ENCODE measurements around the gene NFKB1. TPM values are rescaled to one million over a fixed set of nuclear protein-coding genes. Genes with fewer than 3 reads are reported as not detected.
"Not testable (repeated sequence)": the region's sequence is repeated elsewhere in the genome, so short reads cannot be mapped to it uniquely, and the experiment has no call there.

NFKB1 gene
- total and polyA plus RNA-seq, 12 donors = 8.2 to 49.1 (median 33.9) TPM

DNA sequence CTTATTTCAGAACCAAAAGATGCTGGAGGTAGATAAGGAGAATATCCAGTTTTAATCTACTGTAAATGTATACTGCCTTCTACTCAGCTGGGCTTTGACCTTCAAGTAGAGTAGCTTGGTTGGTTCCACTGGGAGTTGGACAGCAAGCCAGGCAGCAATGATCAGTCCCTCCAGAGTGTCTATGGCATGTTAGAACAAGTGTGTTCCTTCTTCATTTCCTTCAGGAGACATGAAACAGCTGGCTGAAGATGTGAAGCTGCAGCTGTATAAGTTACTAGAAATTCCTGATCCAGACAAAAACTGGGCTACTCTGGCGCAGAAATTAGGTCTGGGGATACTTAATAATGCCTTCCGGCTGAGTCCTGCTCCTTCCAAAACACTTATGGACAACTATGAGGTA lies 111.1 kb downstream of the NFKB1 start:
- 78 to 96% (median 95%) methylated on average over 2 of the region's 2 CpGs for WGBS, 4 donors
- DNase-seq = no peak
- peaks cover 0 to 95% of the 10 kb centered on the region in 2 donors for H3K36me3 ChIP-seq (replicated peaks in 1 of 2)
- H3K27ac ChIP-seq = peak overlapping the region in 1 of 5 donors; percentile 15
- no peaks in the 10 kb centered on the region for H3K9me3 ChIP-seq (replicated peaks in 1 of 3)
- no peaks in the 10 kb centered on the region for H3K4me1 ChIP-seq (replicated peaks in 1 of 2)
- no peaks in the 10 kb centered on the region for H3K27me3 ChIP-seq
- TF ChIP-seq POLR2A (IDR thresholded peaks at IDR 0.05) = no peak
- TF ChIP-seq, protein P1, sequence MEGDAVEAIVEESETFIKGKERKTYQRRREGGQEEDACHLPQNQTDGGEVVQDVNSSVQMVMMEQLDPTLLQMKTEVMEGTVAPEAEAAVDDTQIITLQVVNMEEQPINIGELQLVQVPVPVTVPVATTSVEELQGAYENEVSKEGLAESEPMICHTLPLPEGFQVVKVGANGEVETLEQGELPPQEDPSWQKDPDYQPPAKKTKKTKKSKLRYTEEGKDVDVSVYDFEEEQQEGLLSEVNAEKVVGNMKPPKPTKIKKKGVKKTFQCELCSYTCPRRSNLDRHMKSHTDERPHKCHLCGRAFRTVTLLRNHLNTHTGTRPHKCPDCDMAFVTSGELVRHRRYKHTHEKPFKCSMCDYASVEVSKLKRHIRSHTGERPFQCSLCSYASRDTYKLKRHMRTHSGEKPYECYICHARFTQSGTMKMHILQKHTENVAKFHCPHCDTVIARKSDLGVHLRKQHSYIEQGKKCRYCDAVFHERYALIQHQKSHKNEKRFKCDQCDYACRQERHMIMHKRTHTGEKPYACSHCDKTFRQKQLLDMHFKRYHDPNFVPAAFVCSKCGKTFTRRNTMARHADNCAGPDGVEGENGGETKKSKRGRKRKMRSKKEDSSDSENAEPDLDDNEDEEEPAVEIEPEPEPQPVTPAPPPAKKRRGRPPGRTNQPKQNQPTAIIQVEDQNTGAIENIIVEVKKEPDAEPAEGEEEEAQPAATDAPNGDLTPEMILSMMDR (IDR thresholded peaks at IDR 0.05) = no peak
- intact Hi-C loops (cut with DNase I) = loop anchor here in 1 of 2 donors (5.0 to 10.0 kb wide), 2 partner anchors 107 to 165 kb away; partner anchors contain the start of gene NFKB1
- H3K4me3 ChIP-seq = no peak overlapping the region

DNA sequence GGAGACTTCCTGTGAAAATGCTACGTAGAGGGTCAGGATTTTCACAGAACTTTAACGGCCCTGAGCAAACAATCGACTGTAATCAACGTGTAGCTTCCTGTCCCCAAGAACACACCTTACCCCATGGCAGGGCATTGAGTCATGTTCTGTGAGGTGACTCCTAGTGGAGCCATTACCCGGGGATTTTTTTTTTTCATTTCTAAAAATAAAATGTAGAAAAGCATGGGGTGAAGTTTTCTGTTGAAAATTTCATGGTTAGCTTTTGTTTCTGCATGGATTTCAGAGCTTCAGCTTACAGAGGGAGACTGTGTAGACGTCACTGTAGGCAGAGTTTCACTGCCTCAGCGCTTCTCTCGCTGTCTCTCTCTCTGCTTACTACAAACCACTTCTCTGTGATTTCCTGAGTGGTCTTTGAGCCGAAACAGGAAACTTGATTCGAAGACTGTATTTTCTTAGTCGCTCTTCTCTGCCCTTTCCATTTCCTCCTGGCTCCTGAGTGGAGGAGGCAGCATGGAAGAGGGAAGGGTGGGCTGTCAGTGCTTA lies 111.7 kb downstream of the NFKB1 start:
- intact Hi-C loops (cut with DNase I) = loop anchor here in 1 of 2 donors (5.0 to 10.0 kb wide), 2 partner anchors 108 to 166 kb away; partner anchors contain the start of gene NFKB1
- H3K36me3 ChIP-seq (replicated peaks in 1 of 2) = peaks cover 0 to 90% of the 10 kb centered on the region in 2 donors
- no peak for DNase-seq
- no peaks in the 10 kb centered on the region for H3K4me1 ChIP-seq (replicated peaks in 1 of 2)
- no peak overlapping the region for H3K4me3 ChIP-seq
- no peak for TF ChIP-seq POLR2A (IDR thresholded peaks at IDR 0.05)
- TF ChIP-seq, protein P1 (IDR thresholded peaks at IDR 0.05) = no peak
- H3K27ac ChIP-seq = peak overlapping the region in 1 of 5 donors; percentile 15
- 60 to 73% (median 65%) methylated on average over 11 of the region's 11 CpGs for WGBS, 4 donors
- H3K27me3 ChIP-seq = no peaks in the 10 kb centered on the region
- no peaks in the 10 kb centered on the region for H3K9me3 ChIP-seq (replicated peaks in 1 of 3)

DNA sequence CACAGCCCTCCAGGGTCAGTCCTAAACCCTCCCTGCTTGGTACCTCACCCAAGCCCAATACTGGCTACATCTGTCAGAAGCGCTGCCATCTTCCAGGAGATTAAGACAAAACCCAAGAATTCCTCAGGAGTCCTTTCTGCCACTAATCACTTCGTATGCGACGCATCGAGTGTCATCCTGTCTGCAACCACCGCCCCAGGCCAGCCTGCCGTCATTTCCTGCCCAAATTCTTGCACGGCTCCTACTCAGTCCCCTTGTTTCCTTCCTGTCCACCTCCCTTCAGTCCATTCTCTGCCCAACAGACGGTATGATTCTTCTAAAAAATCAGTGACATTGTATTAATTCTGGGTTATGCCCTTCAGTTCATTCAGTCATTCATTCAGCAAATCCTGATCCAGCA lies 113.6 kb downstream of the NFKB1 start:
- Histone ChIP-seq H3K4me3 (no peak overlapping the region), H3K4me1 (replicated peaks in 1 of 2) (no peaks in the 10 kb centered on the region), H3K27ac (peak overlapping the region in 2 of 5 donors; percentile 7 to 40), H3K9me3 (replicated peaks in 1 of 3) (no peaks in the 10 kb centered on the region), H3K27me3 (no peaks in the 10 kb centered on the region), H3K36me3 (replicated peaks in 1 of 2) (peaks cover 0 to 72% of the 10 kb centered on the region in 2 donors)
- intact Hi-C loops (cut with DNase I) = loop anchor here in 1 of 2 donors (5.0 to 10.0 kb wide), 2 partner anchors 110 to 168 kb away; partner anchors contain the start of gene NFKB1
- no peak for TF ChIP-seq POLR2A (IDR thresholded peaks at IDR 0.05)
- TF ChIP-seq, protein P1 (IDR thresholded peaks at IDR 0.05) = no peak
- DNase-seq = peak in 2 of 7 donors; percentile 25 to 62
- WGBS, 4 donors = 73 to 83% (median 82%) methylated on average over 9 of the region's 9 CpGs

DNA sequence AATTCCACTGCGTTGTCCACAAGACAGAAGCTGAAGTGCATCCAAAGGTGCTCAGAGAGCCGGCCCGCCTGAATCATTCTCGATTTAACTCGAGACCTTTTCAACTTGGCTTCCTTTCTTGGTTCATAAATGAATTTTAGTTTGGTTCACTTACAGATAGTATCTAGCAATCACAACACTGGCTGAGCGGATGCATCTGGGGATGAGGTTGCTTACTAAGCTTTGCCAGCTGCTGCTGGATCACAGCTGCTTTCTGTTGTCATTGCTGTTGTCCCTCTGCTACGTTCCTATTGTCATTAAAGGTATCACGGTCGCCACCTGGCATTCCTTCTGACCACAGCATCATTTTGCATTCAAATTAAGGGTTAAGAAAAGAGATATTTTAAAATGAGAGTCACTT lies 115.5 kb downstream of the NFKB1 start:
- DNase-seq = peak in 1 of 7 donors; percentile 60
- no peaks in the 10 kb centered on the region for H3K27me3 ChIP-seq
- WGBS, 4 donors = 72 to 87% (median 83%) methylated on average over 9 of the region's 9 CpGs
- no peak overlapping the region for H3K4me3 ChIP-seq
- intact Hi-C loops (cut with DNase I) = loop anchor here in 1 of 2 donors (10.0 kb wide), 1 partner anchor 112 kb away; the partner anchor contains the start of gene NFKB1
- H3K4me1 ChIP-seq (replicated peaks in 1 of 2) = no peaks in the 10 kb centered on the region
- peak overlapping the region in 2 of 5 donors; percentile 4 to 7 for H3K27ac ChIP-seq
- TF ChIP-seq, protein P1 (IDR thresholded peaks at IDR 0.05) = no peak
- TF ChIP-seq POLR2A (IDR thresholded peaks at IDR 0.05) = no peak
- H3K36me3 ChIP-seq (replicated peaks in 1 of 2) = peaks cover 0 to 54% of the 10 kb centered on the region in 2 donors
- no peaks in the 10 kb centered on the region for H3K9me3 ChIP-seq (replicated peaks in 1 of 3)

DNA sequence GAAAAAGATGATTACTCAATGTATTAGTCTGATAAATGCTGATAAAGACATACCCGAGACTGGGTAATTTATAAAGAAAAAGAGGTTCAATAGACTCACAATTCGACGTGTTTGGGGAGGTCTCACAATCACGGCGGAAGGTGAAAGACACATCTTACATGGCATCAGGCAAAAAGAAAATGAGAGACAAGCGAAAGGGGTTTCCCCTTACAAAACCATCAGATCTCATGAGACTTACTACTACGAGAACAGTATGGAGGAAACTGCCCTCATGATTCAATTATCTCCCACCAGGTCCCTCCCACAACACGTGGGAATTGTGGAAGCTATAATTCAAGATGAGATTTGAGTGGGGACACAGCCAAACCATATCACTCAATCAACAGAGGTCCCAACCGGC lies 117.9 kb downstream of the NFKB1 start:
- intact Hi-C loops (cut with DNase I) = loop anchor here in 1 of 2 donors (10.0 kb wide), 1 partner anchor 114 kb away; the partner anchor contains the start of gene NFKB1
- not testable (repeated sequence) for DNase-seq; H3K9me3 ChIP-seq (replicated peaks in 1 of 3); H3K27me3 ChIP-seq; H3K4me3 ChIP-seq; H3K4me1 ChIP-seq (replicated peaks in 1 of 2); H3K27ac ChIP-seq
- WGBS, 4 donors = 58 to 77% (median 59%) methylated on average over 9 of the region's 9 CpGs
- H3K36me3 ChIP-seq (replicated peaks in 1 of 2) = peaks cover 0 to 31% of the 10 kb centered on the region in 2 donors

DNA sequence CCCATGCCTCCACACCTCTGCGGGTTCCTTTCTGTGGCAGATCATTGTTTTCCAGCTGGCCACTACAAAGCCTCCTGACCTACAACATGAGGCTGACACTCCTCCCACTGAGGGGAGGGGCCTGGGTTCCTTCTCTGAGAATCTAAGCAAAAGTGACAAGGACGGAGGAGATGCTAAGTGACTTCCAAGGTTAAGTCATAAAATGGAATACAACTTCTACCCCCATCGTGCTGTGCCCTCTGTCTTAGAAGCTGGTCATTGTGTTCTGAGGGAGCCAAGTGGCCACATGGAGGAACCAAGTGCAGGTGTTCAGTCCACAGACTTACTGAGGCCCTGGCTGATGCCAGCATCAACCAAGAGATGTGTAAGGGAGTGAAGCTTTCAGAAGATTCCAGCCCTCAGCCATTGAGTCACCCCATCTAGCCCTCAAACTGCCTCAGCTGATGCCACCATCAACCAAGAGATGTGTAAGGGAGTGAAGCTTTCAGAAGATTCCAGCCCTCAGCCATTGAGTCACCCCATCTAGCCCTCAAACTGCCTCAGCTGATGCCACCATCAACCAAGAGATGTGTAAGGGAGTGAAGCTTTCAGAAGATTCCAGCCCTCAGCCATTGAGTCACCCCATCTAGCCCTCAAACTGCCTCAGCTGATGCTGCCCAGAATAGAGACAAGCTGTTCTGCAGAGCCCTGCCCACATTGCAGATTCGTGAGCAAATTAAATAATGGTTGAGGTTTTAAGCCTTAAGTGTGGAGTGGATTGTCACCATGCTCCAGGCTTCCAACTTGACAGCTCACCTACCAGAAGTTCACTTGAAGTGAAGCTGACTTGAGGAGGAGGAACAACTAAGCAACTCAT lies 118.8 kb downstream of the NFKB1 start:
- intact Hi-C loops (cut with DNase I) = loop anchor here (2.0 to 10.0 kb wide), 4 partner anchors 115 to 475 kb away; partner anchors contain the start of genes BDH2 (in 1 of the 2) and NFKB1 (in 1 of the 2)
- not testable (repeated sequence) for H3K4me1 ChIP-seq (replicated peaks in 1 of 2); H3K9me3 ChIP-seq (replicated peaks in 1 of 3); H3K4me3 ChIP-seq; H3K27me3 ChIP-seq; DNase-seq
- Histone ChIP-seq H3K27ac (peak overlapping the region in 2 of 5 donors; percentile 34 to 69), H3K36me3 (replicated peaks in 1 of 2) (peaks cover 0 to 21% of the 10 kb centered on the region in 2 donors)
- WGBS, 4 donors = 62 to 69% (median 65%) methylated on average over 4 of the region's 4 CpGs

Data from adrenal gland (tissue), 12 donors.